LNCAP (cell line): ENCODE results near the gene CEP126.

ENCODE experiments used
- TF ChIP-seq, protein P1 (sequence below): fragments of 450-650 bp; IDR thresholded peaks from 2 replicates; pipeline ENCODE4 v1.5.1; 2017; ENCODE audit warnings: mild to moderate bottlenecking

CEP126 gene

DNA sequence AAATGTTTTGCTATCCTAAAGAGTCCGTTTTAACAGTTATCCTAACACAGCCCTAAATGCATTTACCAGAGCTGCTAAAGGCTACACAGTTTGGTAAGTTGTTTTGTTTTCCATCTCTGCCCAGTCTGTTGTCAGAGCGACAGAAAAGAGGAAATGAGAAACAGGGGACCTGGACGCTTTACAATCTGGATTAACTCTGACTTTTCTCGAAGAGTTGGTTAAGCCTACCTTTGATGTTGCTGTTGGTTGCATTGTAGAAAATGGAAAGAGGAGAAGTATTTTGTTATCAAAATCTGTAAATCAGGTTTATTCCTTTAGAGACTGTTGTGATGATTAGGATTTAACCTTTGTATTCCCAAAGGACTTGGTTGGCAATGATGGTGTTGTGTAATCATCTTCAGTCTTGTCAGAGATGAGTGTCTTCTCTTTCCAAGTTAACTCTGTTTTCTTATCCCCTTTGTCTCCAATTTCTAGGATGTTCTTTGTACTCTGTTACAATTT is 1.0 kb downstream of the CEP126 start:
- TF ChIP-seq, protein P1, sequence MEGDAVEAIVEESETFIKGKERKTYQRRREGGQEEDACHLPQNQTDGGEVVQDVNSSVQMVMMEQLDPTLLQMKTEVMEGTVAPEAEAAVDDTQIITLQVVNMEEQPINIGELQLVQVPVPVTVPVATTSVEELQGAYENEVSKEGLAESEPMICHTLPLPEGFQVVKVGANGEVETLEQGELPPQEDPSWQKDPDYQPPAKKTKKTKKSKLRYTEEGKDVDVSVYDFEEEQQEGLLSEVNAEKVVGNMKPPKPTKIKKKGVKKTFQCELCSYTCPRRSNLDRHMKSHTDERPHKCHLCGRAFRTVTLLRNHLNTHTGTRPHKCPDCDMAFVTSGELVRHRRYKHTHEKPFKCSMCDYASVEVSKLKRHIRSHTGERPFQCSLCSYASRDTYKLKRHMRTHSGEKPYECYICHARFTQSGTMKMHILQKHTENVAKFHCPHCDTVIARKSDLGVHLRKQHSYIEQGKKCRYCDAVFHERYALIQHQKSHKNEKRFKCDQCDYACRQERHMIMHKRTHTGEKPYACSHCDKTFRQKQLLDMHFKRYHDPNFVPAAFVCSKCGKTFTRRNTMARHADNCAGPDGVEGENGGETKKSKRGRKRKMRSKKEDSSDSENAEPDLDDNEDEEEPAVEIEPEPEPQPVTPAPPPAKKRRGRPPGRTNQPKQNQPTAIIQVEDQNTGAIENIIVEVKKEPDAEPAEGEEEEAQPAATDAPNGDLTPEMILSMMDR: no peak

DNA sequence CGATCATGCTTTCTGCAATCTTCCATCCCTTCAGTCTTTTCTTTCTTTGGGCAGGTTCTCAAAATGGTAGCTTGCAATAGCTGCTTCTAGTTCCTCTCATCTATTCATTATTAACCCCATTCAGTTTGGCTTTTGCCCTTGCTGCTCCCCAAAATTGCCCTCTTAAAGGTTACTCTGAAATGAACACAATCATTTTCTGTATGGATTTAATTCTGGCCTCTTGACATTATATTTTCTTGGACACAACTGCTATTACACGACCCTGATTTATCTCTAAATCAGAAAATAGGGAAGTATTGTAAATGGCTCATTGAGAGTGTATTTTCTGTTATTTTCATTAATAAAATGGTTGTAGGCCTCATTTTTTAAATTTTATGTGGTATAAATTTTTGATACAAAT is 1.6 kb downstream of the CEP126 start, which contains the start of gene ANGPTL5:
ANGPTL5 (minus strand) TSS at position 101 of the 400 bp plus-strand sequence. CDS start 8,613 bp downstream, outside the sequence.
- TF ChIP-seq, protein P1: no peak

DNA sequence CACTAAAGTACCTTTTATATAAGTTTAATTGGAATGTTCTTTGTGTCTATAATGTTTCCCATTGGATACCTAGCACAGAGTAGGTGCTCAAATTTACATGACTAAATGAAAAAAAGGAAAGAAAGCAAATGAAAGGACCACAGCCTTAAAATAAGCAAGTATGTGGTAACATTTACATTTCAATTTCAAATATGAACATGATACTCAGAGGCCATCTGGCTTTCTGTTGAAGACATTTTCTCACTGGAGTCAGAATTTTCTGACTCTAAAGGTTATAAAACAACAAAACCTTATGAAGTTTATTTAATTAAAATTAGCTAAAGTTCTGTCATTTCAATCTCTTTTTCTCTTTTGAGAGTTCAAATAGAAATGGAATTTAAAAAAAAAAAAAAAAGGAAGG is 2.4 kb downstream of the CEP126 start:
- TF ChIP-seq, protein P1: no peak

DNA sequence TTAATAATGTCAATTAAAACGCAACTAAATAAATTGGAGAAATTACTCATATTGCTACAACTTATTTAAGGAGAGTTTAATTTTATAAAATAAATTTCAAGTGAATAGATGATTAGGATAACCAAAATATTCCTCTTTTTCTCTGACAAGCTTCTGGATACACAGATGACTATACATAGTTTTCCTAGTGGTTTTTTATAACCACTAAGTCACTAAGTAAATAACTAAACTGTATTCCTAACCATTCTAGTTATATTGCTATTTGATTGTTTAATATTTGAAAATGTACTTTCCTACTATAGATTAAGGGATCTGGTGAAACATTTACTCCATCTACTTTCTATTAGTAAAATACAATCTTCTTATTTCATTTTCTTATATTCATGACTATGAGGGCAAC is 6.2 kb downstream of the CEP126 start:
- TF ChIP-seq, protein P1: no peak

DNA sequence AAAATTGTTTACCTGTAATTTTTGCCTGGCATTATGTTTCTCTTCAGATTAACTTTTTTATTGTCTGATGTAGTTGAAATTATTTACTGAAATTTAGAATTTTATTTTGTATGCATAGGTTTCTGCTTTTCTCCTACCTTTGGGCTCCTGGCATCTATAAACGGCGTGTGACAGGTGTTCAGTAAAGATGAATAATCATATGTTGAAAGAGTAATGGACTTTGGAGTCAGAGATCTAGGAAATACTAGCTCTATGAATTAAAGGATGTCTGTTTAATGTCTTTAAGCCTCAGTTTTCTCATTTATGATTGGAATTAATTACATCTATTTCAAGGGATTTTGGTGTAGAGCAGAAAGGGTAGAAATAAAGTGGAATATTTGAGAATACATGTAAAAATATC is 8.7 kb downstream of the CEP126 start:
- TF ChIP-seq, protein P1: no peak

DNA sequence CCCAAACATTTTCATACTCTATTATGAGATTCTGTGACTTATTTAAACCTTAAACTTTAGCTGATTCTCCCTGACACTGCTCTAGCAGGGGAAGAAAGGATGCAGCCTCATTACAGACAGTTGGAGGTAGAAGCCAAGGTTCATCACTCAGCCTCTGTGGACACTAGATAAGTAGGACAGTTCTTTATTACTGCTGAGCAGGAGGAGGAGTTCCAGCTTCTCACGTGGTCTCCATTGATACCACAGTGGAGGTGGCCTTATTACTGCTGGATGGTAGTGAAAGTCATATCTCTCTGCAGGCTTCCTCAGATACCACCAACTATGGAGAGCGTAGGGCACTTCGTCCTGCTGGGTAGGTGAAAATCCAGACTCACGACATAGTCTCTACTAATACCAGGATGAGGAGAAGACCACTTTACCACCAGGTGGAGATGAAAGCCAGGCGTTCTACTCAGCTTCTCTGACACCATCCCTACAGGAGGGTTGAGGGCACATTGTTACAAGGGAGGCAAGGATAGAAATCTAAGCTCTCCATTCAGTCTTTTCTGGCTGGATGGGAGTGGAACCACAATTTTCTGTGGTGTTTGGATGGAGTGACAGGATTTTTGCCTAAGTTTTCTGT is 14.6 kb downstream of the CEP126 start:
- TF ChIP-seq, protein P1: no peak

DNA sequence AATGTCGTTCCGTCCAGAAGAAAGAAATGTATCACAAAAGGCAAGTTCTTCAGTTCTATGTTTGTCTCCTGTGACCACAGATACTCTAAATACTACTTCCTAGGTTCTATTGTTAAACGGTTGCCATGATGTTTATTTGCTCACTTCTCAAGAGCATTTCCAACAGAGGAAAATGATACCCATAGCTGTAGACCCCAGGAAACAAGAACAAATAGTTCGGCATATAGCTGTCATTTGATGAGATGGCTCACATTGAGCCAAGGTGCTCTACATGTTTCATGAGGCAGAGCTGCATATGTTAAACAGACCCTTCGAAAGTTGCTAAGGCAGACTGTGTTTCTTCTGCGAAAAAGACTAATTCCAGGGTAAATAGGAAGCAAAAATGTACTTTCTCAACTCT is 16.9 kb downstream of the CEP126 start:
- TF ChIP-seq, protein P1: no peak
